HG03378 (cell line): ENCODE data around the gene GAS7.

Experiments
- ATAC-seq: cut with Tn5 transposase; IDR thresholded peaks from one replicate; pipeline ENCODE4 v1.9.1; 2021; ENCODE audit warnings: mild to moderate bottlenecking, moderate library complexity; ENCODE audit not compliant: unreplicated experiment

GAS7 gene

DNA sequence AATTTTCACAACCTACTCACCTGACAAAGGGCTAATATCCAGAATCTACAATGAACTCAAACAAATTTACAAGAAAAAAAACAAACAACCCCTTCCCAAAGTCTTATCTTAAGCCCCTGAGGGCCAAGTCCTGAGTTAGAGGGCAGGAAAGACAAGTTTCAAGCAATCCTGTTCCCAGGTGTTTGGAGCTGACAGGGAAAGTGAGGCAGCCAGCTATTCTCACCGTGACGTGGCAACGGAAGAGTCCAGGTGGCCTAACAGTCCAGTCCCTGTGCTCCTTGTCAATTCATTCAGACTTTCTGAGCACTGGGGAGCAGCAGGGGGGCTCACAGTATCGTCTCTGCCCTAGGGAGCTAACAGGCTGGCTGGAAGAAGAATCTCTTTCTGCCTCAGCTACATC lies 203.6 kb downstream of the GAS7 start:
- no peak for ATAC-seq

DNA sequence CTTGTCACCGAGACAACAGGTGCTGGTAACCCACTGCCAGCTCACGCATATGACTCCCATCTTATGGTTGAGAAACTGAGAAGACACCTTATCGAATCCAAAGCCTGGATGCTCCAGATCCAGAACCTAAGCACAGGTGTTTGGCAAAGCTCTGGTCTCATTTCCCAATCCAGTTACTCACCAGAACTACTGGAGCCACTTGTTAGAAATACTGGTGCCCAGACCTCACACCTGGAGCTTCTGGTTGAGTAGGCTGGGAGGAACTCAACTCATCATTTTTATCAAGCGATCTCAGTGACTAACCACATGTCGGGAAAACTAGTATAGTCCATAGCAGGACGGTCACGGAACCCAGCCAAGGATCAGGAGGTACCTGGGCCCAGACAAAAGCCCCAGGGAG lies 206.6 kb downstream of the GAS7 start:
- ATAC-seq, result no peak

DNA sequence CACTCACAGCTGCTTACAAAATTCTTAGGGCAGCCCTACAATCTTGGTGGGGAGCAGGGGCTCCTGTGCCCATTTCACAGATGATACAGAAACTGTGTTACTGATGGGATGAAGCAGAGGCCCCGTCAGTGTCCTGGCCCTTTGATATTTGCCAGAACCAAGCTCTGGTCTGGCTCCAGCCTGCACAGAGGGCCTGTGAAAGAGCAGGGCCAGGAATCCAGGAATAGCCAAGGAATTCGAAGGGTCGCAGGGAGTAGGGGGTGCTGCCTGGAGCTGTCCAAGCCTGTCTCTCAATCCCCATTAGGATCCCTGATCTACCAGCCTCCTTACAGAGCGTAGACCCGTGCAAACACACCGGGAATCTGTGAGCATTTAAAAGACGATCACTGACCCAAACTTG lies 207.1 kb downstream of the GAS7 start:
- no peak for ATAC-seq

DNA sequence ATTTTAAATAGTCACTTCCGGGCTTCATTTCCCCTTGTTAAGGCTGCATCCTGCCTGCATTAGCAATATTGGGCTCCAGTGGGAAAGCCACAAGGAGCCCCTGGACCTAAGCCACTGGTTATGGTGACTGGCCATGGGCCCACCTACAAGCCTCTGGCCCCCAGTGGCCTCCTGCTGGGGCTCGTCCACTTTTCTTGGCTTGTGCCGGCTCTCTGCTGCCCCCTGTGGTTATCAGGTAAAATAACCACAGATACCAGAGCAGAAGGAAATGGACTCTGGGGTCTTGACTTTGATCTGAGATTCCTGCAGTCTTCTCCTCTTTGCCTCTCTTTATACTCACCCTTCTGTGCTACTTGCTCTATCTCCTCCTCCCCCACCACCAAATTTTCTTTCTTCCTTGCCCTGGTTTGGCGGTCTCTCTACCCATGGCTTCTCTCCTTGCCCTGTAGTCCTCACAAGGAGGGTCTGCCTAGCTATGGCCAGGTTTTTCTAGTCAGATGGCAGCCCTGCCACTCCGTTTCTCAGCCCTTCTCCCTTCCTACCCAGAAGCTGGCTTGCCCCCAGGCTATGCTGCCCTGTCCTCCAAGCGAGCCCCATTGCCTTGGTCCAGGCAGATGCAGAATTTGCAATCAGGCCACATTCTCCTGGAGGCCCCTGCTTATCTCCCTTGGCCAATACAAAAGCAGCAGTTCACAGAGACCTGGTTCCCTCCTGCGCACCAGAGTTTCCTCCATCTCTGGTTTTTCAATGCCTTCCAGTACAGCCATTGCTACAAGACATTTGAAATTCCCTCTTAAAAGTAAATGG lies 210.4 kb downstream of the GAS7 start:
- no peak for ATAC-seq

GRCh38 chr17:9986754-9987382 lies 211.5 kb downstream of the GAS7 start:
- no peak for ATAC-seq

DNA sequence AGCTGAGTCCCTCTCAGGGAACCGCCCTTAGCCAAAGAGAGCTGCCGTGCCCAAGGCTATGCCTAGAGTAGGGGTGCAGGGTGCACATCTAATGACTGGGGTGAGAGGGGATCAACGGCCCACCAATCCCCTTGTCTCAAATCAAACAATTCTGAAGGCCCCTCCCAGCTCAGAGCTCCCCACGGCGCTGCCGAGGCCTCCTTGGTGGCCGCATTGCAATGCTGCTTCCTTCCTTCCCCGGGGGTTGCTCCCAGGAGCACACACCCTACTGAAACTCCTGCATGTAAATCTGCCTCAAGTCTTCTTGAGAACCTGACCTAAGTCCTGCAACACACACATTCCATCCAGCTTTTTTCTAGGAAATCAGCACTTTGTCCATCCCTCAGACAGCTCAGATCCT lies 212.8 kb downstream of the GAS7 start:
- no peak for ATAC-seq

GRCh38 chr17:9984768-9985167 lies 213.6 kb downstream of the GAS7 start:
- ATAC-seq, result no peak

GRCh38 chr17:9982159-9982558 lies 216.2 kb downstream of the GAS7 start:
- ATAC-seq, result no peak

- ATAC-seq, result no peak
Observed at GRCh38 chr17:9981344-9981915, 217.0 kb downstream of the GAS7 start.

DNA sequence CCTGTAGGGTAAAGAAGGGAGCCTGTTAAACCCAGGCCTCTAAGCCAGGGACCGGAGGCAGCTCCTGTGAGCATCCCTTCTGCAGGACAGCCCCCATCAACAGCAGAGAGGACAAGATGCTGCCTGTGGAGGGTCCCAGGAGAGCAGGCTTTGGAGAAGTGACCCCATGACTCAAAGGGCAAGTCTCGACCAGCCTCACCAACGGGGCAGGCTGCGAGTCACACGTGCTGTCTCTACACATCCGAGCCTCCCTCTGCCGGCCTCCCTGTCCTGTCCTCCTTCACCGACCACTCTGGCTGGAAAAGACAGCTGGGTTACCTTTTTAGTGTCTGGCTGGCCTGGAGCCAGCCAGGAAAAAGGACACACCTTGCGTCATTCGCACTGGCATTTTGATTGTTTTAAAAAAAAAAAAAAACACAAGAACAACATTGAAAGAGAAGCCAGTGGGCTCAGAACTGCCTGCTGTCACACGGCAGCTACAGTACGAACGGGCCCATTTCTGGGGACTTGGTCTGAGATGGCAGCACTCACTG lies 218.9 kb downstream of the GAS7 start:
- ATAC-seq, result no peak

GRCh38 chr17:9977180-9977575 lies 221.2 kb downstream of the GAS7 start:
- ATAC-seq, result no peak

DNA sequence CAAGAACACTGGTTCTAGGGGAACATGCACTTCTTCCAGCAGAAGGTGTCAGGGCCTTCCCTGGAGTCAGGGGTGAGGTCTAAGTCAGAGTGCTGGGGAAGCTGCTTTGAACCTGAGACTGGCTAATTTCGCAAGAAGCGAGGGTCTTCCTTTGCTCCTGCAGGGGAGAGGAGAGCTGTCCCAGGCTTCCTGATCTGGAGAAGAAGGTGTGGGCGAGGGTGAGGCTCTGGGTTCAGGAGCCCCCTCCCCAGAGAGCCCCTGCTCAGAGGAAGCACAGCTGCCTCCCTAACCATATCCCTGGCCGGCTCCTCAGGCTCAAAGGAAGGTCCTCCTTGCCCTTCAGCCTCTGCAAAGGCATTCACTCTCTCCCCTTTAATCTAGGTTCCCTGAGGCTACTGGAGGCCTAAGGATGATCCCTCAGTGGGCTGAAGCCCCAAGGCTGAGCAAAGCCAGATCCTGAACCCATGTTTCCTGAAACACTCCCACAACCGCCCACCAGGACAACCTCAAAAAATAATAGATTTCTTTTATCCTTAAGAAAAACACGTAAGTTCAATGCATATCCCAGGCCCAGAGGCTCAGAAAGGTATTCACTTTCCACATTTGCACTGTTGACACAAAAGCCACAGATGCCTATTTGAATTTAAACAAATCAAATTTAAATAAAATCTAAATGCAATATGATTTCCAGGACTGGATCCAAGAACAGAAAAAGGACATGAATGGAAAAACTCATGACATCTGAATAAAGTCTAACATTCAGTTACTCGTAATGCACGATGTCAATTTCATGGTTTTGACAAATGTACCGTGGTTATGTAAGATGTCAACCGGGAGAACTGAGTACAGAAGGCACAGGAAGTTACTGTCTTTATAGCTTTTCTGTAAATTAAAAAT lies 221.9 kb downstream of the GAS7 start:
- ATAC-seq, result no peak

DNA sequence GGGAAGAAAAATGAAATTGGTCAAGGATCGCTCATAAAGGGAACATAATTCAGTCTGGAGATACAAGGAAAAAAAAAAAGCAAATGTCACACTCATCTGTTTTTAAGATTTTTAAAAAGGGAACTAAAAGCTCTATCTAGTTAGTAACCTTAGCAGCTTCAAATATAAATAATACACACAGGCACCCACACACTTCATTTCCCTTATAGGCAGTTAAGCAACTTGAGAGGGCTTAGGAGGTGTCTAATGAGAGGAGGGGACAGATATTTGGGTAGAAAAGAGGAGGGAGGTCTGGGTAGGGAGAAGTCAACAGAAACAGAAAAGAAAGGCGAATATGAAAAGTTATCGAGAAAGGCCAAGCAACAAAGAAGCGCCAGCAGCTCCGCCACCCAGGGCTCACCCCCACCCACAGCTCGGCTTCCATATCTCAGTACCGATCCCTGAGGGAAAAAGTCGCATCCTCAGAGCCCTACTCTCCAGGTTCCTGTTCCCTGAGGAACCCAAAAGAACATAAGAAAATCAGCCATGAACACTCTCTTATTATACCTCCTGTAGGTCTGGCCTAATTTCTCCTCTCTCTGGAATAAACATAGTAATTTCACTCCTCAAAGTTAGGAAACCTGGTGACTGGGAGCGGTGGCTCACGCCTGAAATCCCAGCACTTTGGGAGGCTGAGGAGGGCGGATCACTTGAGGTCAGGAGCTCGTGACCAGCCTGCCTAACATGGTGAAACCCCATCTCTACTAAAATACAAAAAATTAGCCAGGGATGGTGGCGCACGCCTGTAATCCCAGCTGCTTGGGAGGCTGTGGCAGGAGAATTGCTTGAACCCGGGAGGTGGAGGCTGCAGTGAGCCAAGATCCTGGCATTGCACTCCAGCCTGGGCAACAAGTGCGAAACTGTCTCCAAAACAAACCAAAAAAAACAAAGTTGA lies 223.7 kb downstream of the GAS7 start:
- no peak for ATAC-seq

DNA sequence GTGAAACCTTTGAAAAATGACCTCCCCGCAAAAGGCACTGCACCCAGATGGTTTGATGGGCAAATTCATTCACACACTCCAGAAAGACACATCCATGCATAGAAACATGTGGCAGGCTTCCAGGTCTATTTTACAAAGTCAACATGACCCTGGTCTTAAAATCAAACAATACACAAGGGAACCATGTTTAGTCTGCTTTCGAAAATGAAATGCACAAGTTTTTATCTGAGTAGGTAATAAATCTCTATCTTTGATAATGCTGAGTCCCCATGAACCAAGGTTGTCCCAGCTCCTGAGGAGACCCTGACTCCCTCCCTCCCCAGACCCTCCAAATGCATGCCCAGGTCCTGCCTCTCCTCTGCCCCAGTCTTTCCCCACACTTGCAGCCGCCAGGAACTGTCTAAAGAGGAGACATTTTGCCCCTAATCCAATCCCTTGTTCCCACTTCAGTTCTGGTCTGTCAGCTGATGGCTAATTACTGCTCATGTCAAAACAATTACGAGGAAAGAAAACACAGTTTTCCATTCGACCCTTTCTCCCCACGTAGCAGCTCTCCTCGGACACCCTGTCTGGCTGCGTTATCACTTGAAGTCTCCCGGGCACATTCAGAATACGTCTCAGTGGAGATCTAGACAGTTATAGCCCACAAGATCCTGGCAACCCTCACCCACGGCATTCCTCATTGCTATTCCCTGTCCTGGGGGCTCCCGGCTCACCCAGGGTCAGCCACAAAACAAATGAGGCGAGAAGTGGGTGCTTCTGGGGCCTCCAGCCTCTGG lies 224.5 kb downstream of the GAS7 start:
- ATAC-seq, result no peak

DNA sequence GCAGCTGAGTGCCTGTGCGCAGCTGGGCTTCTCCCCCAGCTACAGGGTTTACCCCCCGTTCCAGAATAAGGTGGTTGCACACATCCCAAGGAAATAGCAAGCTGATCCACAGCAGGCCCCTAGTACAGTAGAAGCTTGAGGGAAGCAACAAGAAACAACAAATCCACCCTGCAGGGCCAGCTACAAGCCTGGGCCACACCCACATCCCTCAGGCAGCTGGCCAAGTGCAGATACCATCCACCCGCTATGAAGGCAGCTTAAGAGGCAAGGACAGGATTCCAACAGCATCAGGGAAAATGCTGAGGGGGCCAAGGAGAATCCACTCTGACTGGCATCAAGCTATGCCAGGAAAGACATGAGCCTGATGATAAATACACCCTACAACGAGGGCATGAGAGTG lies 226.4 kb downstream of the GAS7 start:
- ATAC-seq, result no peak

GRCh38 chr17:9969301-9969935 lies 229.0 kb downstream of the GAS7 start:
- ATAC-seq, result no peak

DNA sequence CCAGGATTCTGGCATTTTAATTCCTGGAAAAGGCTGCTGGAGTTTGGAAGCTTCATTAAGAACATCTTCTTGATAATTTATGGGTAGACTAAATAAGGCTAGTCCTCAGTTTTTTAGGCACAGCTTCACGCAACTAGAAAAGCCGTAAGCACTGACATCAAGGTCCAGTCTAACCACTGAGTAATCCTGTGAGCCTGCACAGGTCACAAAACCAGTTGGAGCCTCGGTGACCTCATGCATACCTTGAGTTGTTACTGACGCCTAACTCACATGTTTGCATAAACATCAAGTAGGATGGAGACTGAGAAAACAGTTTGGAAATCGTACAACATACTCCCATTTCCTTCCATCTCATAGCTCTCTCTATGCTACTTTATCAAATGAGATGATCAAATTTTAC lies 229.5 kb downstream of the GAS7 start:
- no peak for ATAC-seq

- no peak for ATAC-seq
Observed at GRCh38 chr17:9968008-9968407, 230.4 kb downstream of the GAS7 start.
